HepG2 (cell line): Measurements from ENCODE around the gene CAMK2A. TPM values are rescaled to one million over a fixed set of nuclear protein-coding genes. Genes with fewer than 3 reads are reported as not detected.

Experiments
- ATAC-seq: fragments of 200-7000 bp; cut with Tn5 transposase; 3 replicates; pipeline ENCODE4 v1.9.1; 2020; ENCODE audit warnings: mild to moderate bottlenecking, moderate library complexity
- BruUV-seq: library from RNA; stranded (reverse); fragments of 400-500 nt; replicated peaks from 2 replicates; lab custom pipeline; 2021; lab: Mats Ljungman, UMichigan
- CTCF ChIA-PET: fragments of 300-600 bp; formaldehyde crosslinking; extraction: SDS; loops from one replicate; lab custom pipeline; 2021; ENCODE audit warnings: low total read pairs, inconsistent platforms, low intra/inter-chr PET ratio; lab: Yijun Ruan, JAX
- POLR2A ChIA-PET: fragments of 350-600 bp; sonication (Branson Sonifier 250); formaldehyde crosslinking; loops from one replicate; lab custom pipeline; 2020; ENCODE audit warnings: antibody characterized with exemption, inconsistent platforms; lab: Yijun Ruan, JAX
- DNase-seq: peaks from one replicate; pipeline ENCODE4 v3.0.0-alpha.2; 2015; ENCODE audit warnings: low spot score
- FAIRE-seq: peaks from 3 replicates; lab custom pipeline; 2011; peaks lifted over from hg19 to GRCh38; lab: Jason Lieb, UNC
- H2AFZ ChIP-seq: one replicate; pipeline ENCODE4 v1.6.1; 2011; ENCODE audit warnings: low read length, inconsistent platforms
- H3K27ac ChIP-seq: fragments of 300-600 bp; 3 replicates; pipeline ENCODE4 v1.8.0; 2011; ENCODE audit warnings: mixed run types, mild to moderate bottlenecking, mixed read lengths, low read length, inconsistent platforms; ENCODE audit not compliant: insufficient read depth; ENCODE audit errors: extremely low read length
- H3K27me3 ChIP-seq, 2 experiments: fragments of 200-600 bp in 1 of 2; 2 replicates in 1 of 2; 3 replicates in 1 of 2; pipeline versions ENCODE4 v1.6.0 to v1.8.0; 2011; ENCODE audit warnings: low read length in 2 of 2, mild to moderate bottlenecking in 2 of 2, moderate library complexity in 2 of 2, inconsistent platforms in 1 of 2; ENCODE audit not compliant: insufficient read depth in 2 of 2, control insufficient read depth in 1 of 2
- H3K36me3 ChIP-seq, 2 experiments: fragments of 200-600 bp in 1 of 2; replicated peaks in 1 of 2; 2 replicates in 1 of 2; 3 replicates in 1 of 2; pipeline versions ENCODE4 v1.5.1 to v1.8.0; 2011; ENCODE audit warnings: low read length in 2 of 2, inconsistent platforms in 1 of 2; ENCODE audit not compliant: insufficient read depth in 2 of 2, control insufficient read depth in 1 of 2
- H3K4me1 ChIP-seq: 2 replicates; pipeline ENCODE4 v1.5.1; 2012; ENCODE audit warnings: low read length, inconsistent platforms; ENCODE audit not compliant: insufficient read depth
- H3K4me2 ChIP-seq: 2 replicates; pipeline ENCODE4 v1.6.0; 2011; ENCODE audit warnings: low read depth, low read length, inconsistent platforms
- H3K4me3 ChIP-seq, 3 experiments: fragments of 200-600 bp in 1 of 3; sonication (generic), shearing (Covaris generic) in 1 of 3; replicated peaks in 1 of 3; 2 replicates each; pipeline ENCODE4 v1.5.1; 2011 to 2016; ENCODE audit warnings: low read length in 3 of 3, inconsistent platforms in 2 of 3, low read depth in 2 of 3, mild to moderate bottlenecking in 2 of 3, control low read depth in 1 of 3, mixed read lengths in 1 of 3; ENCODE audit not compliant: insufficient read depth in 1 of 3
- H3K79me2 ChIP-seq: one replicate; pipeline ENCODE4 v1.6.1; 2011; ENCODE audit warnings: low read length, inconsistent platforms; ENCODE audit not compliant: insufficient read depth
- H3K9ac ChIP-seq: 2 replicates; pipeline ENCODE4 v1.6.0; 2011; ENCODE audit warnings: mild to moderate bottlenecking, low read depth, low read length, inconsistent platforms; ENCODE audit not compliant: insufficient read depth
- H3K9me3 ChIP-seq: 2 replicates; pipeline ENCODE4 v1.5.1; 2012; ENCODE audit warnings: mild to moderate bottlenecking, low read length
- H4K20me1 ChIP-seq: 2 replicates; pipeline ENCODE4 v1.6.0; 2011; ENCODE audit warnings: inconsistent platforms, mild to moderate bottlenecking, low read length, moderate library complexity; ENCODE audit not compliant: insufficient read depth
- ISX ChIP-seq: sonication (generic); formaldehyde crosslinking; conservative IDR thresholded peaks from 2 replicates; pipeline ENCODE4 v1.5.0; 2020; ENCODE audit warnings: missing genetic modification reagents
- KLF9 ChIP-seq: IDR thresholded peaks from 2 replicates; pipeline ENCODE4 v1.6.1; 2016; ENCODE audit warnings: low read depth
- MATR3 ChIP-seq: sonication (generic); formaldehyde crosslinking; IDR thresholded peaks from 2 replicates; pipeline ENCODE4 v1.4.0; 2020; ENCODE audit warnings: missing genetic modification reagents
- MYC ChIP-seq: sonication (generic); formaldehyde crosslinking; IDR thresholded peaks from 2 replicates; pipeline ENCODE4 v1.9.0; 2021; ENCODE audit warnings: missing genetic modification reagents, borderline replicate concordance
- RNF2 ChIP-seq: fragments of 450-650 bp; conservative IDR thresholded peaks from 2 replicates; pipeline ENCODE4 v1.6.1; 2016; ENCODE audit warnings: low read depth
- SUZ12 ChIP-seq: fragments of 150-350 bp; IDR thresholded peaks from 2 replicates; pipeline ENCODE4 v1.6.1; 2014; ENCODE audit warnings: low read depth, low read length
- ZBTB7B ChIP-seq: sonication (generic); formaldehyde crosslinking; IDR thresholded peaks from 2 replicates; pipeline ENCODE4 v1.4.0; 2020; ENCODE audit warnings: missing genetic modification reagents
- ZFX ChIP-seq: sonication (generic); formaldehyde crosslinking; IDR thresholded peaks from 2 replicates; pipeline ENCODE4 v1.4.0; 2020; ENCODE audit warnings: mild to moderate bottlenecking, low read depth, missing genetic modification reagents, moderate library complexity
- ZMAT5 ChIP-seq: sonication (generic); formaldehyde crosslinking; IDR thresholded peaks from 2 replicates; pipeline ENCODE4 v1.5.0; 2020; ENCODE audit warnings: mild to moderate bottlenecking, low read depth, missing genetic modification reagents, borderline replicate concordance
- ZNF12 ChIP-seq: sonication (generic); formaldehyde crosslinking; IDR thresholded peaks from 2 replicates; pipeline ENCODE4 v1.5.0; 2020; ENCODE audit warnings: missing genetic modification reagents
- ZNF124 ChIP-seq: sonication (generic); formaldehyde crosslinking; IDR thresholded peaks from 2 replicates; pipeline ENCODE4 v1.4.0; 2020; ENCODE audit warnings: missing genetic modification reagents
- ZNF230 ChIP-seq: sonication (generic); formaldehyde crosslinking; IDR thresholded peaks from 2 replicates; pipeline ENCODE4 v1.4.0; 2020; ENCODE audit warnings: mild to moderate bottlenecking, missing genetic modification reagents
- ZNF776 ChIP-seq: sonication (generic); formaldehyde crosslinking; IDR thresholded peaks from 2 replicates; pipeline ENCODE4 v1.4.0; 2020; ENCODE audit warnings: mild to moderate bottlenecking, missing genetic modification reagents
- WGBS: methylation state at CpG from one replicate; pipeline ENCODE4 v1.1.6; 2017; ENCODE audit warnings: low lambda C conversion rate; 5-methylcytosine and 5-hydroxymethylcytosine counted together
- in situ Hi-C: cut with HindIII; loops from 2 replicates; pipeline ENCODE4 v1.10.0; 2017; ENCODE audit warnings: low pct_unique_long_range_greater_than_20kb; ENCODE audit not compliant: extremely low pct_ligation_motif_present
- intact Hi-C: fragments of 100-400 bp; cut with micrococcal nuclease; formaldehyde crosslinking; loops from one replicate; pipeline ENCODE4 v1.10.0; 2022; ENCODE audit not compliant: unreplicated experiment
- polyA plus RNA-seq, 8 experiments: library from polyadenylated mRNA; depleted of rRNA in 3 of 8; stranded (reverse) in 7 of 8; unstranded in 1 of 8; fragments of >200 nt; fragmentation: Illumina TruSeq in 4 of 8; extraction: Trizol in 4 of 8; gene quantifications; 2 replicates each; pipeline versions ENCODE4 v1.2.1 to v1.2.3, GENCODE V29; 2011 to 2016; ENCODE audit warnings: low read depth in 4 of 8, missing spikeins in 1 of 8, mixed read lengths in 1 of 8; ENCODE audit not compliant: insufficient read depth in 1 of 8
- total RNA-seq, 5 experiments: library from RNA; depleted of rRNA; stranded (reverse); fragments of >200 nt; fragmentation: Illumina TruSeq; extraction: Trizol; gene quantifications; 2 replicates each; pipeline ENCODE4 v1.2.3, GENCODE V29; 2016; ENCODE audit warnings: low read depth in 1 of 5

Gene CAMK2A
- total and polyA plus RNA-seq, 2 of the 13 experiments (the other 11 are each of a cell fraction or from before 2014, with no cell fraction given), result 0.11 TPM; not detected in 1

- H3K4me1 ChIP-seq, result peaks cover 22% of the 10 kb centered on the region
- H3K9ac ChIP-seq, result no peak overlapping the region
- in situ Hi-C loops, result no loop called here
- no TSS peak for BruUV-seq
- WGBS, result 0% methylated on average over 1 of the region's 5 CpGs
- TF ChIP-seq MYC (CRISPR knock-in tag) (no peak), ZNF12 (CRISPR knock-in tag) (peak; percentile 68; the same call in 1 of the 2 replicates), ZNF776 (no peak), ZNF230 (CRISPR knock-in tag) (no peak), KLF9 (CRISPR knock-in tag) (no peak), ZNF124 (no peak), SUZ12 (no peak)
- ATAC-seq (no peak), FAIRE-seq (no peak), DNase-seq (no peak)
- no peak overlapping the region for H3K27ac ChIP-seq
- H3K27me3 ChIP-seq, result peaks cover 3 to 12% of the 10 kb centered on the region in 2 experiments; a peak in 2 of 5 replicates
- no peak overlapping the region for H3K4me3 ChIP-seq
- ChIA-PET CTCF (no interaction called here), POLR2A (no interaction called here)
- no peaks in the 10 kb centered on the region for H3K36me3 ChIP-seq
- H3K9me3 ChIP-seq, result no peaks in the 10 kb centered on the region
- H4K20me1 ChIP-seq, result no peaks in the 10 kb centered on the region
- no peak overlapping the region for H3K4me2 ChIP-seq
- intact Hi-C loops, result no loop called here
- no peaks in the 10 kb centered on the region for H3K79me2 ChIP-seq
- H2AFZ ChIP-seq, result no peak overlapping the region
Observed at GRCh38 chr5:150339165-150339564, 49.6 kb upstream of the CAMK2A start.

- CTCF ChIA-PET, result no interaction called here
- BruUV-seq, result no TSS peak
- intact Hi-C loops, result no loop called here
Observed at GRCh38 chr5:150338546-150338945, 49.0 kb upstream of the CAMK2A start.

More at GRCh38 chr5:150338546-150338945, 49.0 kb upstream of the CAMK2A start:
- DNase-seq (no peak), ATAC-seq (no peak; the same call in 2 of the 3 replicates), FAIRE-seq (no peak)
- Histone ChIP-seq H3K27me3 (peaks cover 3 to 12% of the 10 kb centered on the region in 2 experiments; a peak in 2 of 5 replicates), H3K4me2 (no peak overlapping the region), H3K4me1 (peaks cover 15% of the 10 kb centered on the region), H4K20me1 (no peaks in the 10 kb centered on the region), H3K36me3 (no peaks in the 10 kb centered on the region), H2AFZ (no peak overlapping the region), H3K4me3 (no peak overlapping the region), H3K79me2 (no peaks in the 10 kb centered on the region), H3K9me3 (no peaks in the 10 kb centered on the region), H3K9ac (no peak overlapping the region), H3K27ac (no peak overlapping the region)
- no CpG with 5 or more reads among the region's 11 CpGs for WGBS
- POLR2A ChIA-PET, result no interaction called here
- no peak for TF ChIP-seq ISX (CRISPR knock-in tag)
- TF ChIP-seq ZBTB7B (CRISPR knock-in tag), result no peak
- TF ChIP-seq MATR3 (CRISPR knock-in tag), result no peak
- no peak for TF ChIP-seq ZMAT5
- TF ChIP-seq RNF2, result no peak
- no peak for TF ChIP-seq ZFX (CRISPR knock-in tag)
- in situ Hi-C loops, result no loop called here
